Muscle layer of duodenum (tissue), 2 donors: Measurements from ENCODE around the gene GNA12.

Experiments used
- H3K27ac ChIP-seq: one replicate; pipeline ENCODE4 v1.7.0; 2013; ENCODE audit warnings: mild to moderate bottlenecking, low read length
- H3K27me3 ChIP-seq: one replicate; pipeline ENCODE4 v1.7.0; 2013; ENCODE audit warnings: low read depth, mild to moderate bottlenecking, control low read depth, low read length
- H3K36me3 ChIP-seq, 2 donors: one replicate each; pipeline ENCODE4 v1.7.0; 2013; ENCODE audit warnings: low read length in 2 of 2, control low read depth in 1 of 2, mild to moderate bottlenecking in 1 of 2; ENCODE audit not compliant: insufficient read depth in 2 of 2, control insufficient read depth in 1 of 2
- H3K4me1 ChIP-seq, 2 donors: one replicate each; pipeline ENCODE4 v1.7.0; 2013; ENCODE audit warnings: low read length in 2 of 2, mild to moderate bottlenecking in 2 of 2, control low read depth in 1 of 2, moderate library complexity in 1 of 2; ENCODE audit not compliant: insufficient read depth in 2 of 2, control insufficient read depth in 1 of 2
- H3K4me3 ChIP-seq, 2 donors: one replicate each; pipeline ENCODE4 v1.7.0; 2013; ENCODE audit warnings: low read length in 2 of 2, low read depth in 1 of 2, mild to moderate bottlenecking in 1 of 2
- H3K9me3 ChIP-seq, 2 donors: one replicate each; pipeline ENCODE4 v1.7.0; 2013; ENCODE audit warnings: low read length in 2 of 2, control low read depth in 1 of 2, mild to moderate bottlenecking in 1 of 2; ENCODE audit not compliant: control insufficient read depth in 1 of 2
- donor health status: healthy.

The GNA12 gene

GRCh38 chr7:2782121-2782520 lies 62.0 kb downstream of the GNA12 start:
- no peak overlapping the region for H3K27ac ChIP-seq
- H3K27me3 ChIP-seq, result no peaks in the 10 kb centered on the region
- no peak overlapping the region for H3K4me3 ChIP-seq
- peaks cover 0 to 3% of the 10 kb centered on the region in 2 donors for H3K36me3 ChIP-seq
- no peaks in the 10 kb centered on the region for H3K9me3 ChIP-seq
- peaks cover 0 to 5% of the 10 kb centered on the region in 2 donors for H3K4me1 ChIP-seq

GRCh38 chr7:2781636-2782035 lies 62.5 kb downstream of the GNA12 start:
- Histone ChIP-seq H3K27ac (no peak overlapping the region), H3K27me3 (no peaks in the 10 kb centered on the region), H3K4me1 (peaks cover 0 to 5% of the 10 kb centered on the region in 2 donors), H3K4me3 (no peak overlapping the region), H3K9me3 (no peaks in the 10 kb centered on the region), H3K36me3 (peaks cover 0 to under 1% of the 10 kb centered on the region in 2 donors)

DNA sequence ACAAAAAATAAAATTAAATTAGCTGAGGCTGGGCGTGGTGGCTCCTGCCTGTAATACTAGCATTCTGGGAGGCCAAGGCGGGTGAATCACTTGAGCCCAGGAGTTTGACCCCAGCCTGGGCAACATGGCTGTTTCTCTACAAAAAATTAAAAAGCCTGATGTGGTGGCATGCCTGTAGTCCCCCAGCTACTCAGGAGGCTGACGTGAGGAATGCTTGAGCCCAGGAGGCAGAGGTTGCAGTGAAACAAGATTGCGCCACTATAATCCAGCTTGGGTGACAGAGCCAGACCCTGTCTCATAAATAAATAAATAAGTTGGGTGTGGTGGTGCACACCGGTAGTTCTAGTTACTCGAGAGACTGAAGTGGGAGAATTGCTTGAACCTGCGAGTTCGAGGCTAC lies 65.1 kb downstream of the GNA12 start:
- no peak overlapping the region for H3K4me3 ChIP-seq
- no peaks in the 10 kb centered on the region for H3K36me3 ChIP-seq
- no peaks in the 10 kb centered on the region for H3K9me3 ChIP-seq
- H3K27me3 ChIP-seq, result no peaks in the 10 kb centered on the region
- no peak overlapping the region for H3K27ac ChIP-seq
- no peaks in the 10 kb centered on the region for H3K4me1 ChIP-seq

DNA sequence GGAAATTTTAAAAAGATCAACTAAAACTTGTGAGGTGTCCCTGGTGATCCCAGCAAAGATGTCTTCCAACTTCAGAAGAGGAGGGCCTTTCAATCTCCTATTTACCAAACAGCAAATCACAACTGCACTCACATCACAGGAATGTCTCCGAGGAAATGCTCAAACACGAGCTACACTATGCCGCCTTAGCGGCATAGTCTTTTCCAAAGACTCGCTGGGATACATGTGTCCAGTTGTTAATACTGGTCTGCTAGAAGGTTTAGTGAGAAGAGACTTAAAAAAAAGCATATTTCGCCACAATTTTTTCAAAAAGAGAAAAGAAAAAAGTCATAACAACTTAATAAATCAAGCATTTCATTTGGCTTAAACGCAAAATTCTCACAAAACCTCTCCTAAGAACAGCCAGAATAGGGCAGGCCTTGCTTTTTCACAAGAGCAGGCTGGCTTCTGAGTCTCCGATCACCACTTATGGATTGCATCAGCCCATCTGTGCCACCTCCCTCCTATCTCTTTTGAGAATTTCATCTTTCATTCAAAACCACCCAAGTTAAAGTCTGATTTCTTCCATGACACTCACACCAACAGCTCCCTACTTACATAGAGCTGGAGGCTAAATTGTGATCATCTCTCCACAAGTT lies 66.1 kb downstream of the GNA12 start:
- H3K27ac ChIP-seq, result no peak overlapping the region
- H3K27me3 ChIP-seq, result no peaks in the 10 kb centered on the region
- H3K36me3 ChIP-seq, result no peaks in the 10 kb centered on the region
- no peaks in the 10 kb centered on the region for H3K9me3 ChIP-seq
- no peaks in the 10 kb centered on the region for H3K4me1 ChIP-seq
- H3K4me3 ChIP-seq, result no peak overlapping the region

- no peaks in the 10 kb centered on the region for H3K27me3 ChIP-seq
- H3K27ac ChIP-seq, result no peak overlapping the region
- H3K9me3 ChIP-seq, result no peaks in the 10 kb centered on the region
- no peaks in the 10 kb centered on the region for H3K36me3 ChIP-seq
- no peaks in the 10 kb centered on the region for H3K4me1 ChIP-seq
- H3K4me3 ChIP-seq, result no peak overlapping the region
Measured at GRCh38 chr7:2776401-2776800, 67.7 kb downstream of the GNA12 start.

GRCh38 chr7:2775785-2776184 lies 68.3 kb downstream of the GNA12 start:
- Histone ChIP-seq H3K4me3 (no peak overlapping the region), H3K4me1 (no peaks in the 10 kb centered on the region), H3K9me3 (no peaks in the 10 kb centered on the region), H3K27ac (no peak overlapping the region), H3K36me3 (no peaks in the 10 kb centered on the region), H3K27me3 (no peaks in the 10 kb centered on the region)

DNA sequence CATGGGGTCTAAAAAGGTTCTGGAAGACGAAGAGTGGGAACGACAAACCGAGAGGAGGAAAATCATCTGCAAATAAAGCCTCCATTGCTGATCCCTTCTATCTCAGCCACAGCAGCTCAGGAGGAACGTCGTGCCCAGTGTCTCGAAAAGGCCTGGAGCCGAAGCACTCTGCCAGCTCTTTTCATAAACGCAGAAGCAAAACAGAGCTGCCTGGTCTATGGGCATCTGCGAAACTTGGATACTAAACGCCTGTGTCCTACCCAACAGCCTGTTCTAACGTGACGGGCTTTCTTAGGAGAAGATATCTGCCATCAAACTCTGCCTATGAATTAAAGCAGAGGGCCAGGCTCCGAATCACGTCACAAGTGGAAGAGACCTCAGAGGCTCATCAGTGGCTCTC lies 68.7 kb downstream of the GNA12 start:
- Histone ChIP-seq H3K27ac (no peak overlapping the region), H3K4me3 (no peak overlapping the region), H3K4me1 (no peaks in the 10 kb centered on the region), H3K27me3 (no peaks in the 10 kb centered on the region), H3K9me3 (no peaks in the 10 kb centered on the region), H3K36me3 (no peaks in the 10 kb centered on the region)

- H3K27me3 ChIP-seq, result no peaks in the 10 kb centered on the region
- no peak overlapping the region for H3K27ac ChIP-seq
- no peaks in the 10 kb centered on the region for H3K36me3 ChIP-seq
- H3K9me3 ChIP-seq, result no peaks in the 10 kb centered on the region
- H3K4me3 ChIP-seq, result no peak overlapping the region
- H3K4me1 ChIP-seq, result no peaks in the 10 kb centered on the region
Measured at GRCh38 chr7:2774935-2775334, 69.2 kb downstream of the GNA12 start.

GRCh38 chr7:2774280-2774679 lies 69.8 kb downstream of the GNA12 start:
- no peaks in the 10 kb centered on the region for H3K36me3 ChIP-seq
- H3K27me3 ChIP-seq, result no peaks in the 10 kb centered on the region
- H3K4me1 ChIP-seq, result no peaks in the 10 kb centered on the region
- no peak overlapping the region for H3K4me3 ChIP-seq
- no peaks in the 10 kb centered on the region for H3K9me3 ChIP-seq
- no peak overlapping the region for H3K27ac ChIP-seq

- Histone ChIP-seq H3K27ac (no peak overlapping the region), H3K9me3 (no peaks in the 10 kb centered on the region), H3K36me3 (no peaks in the 10 kb centered on the region), H3K4me1 (no peaks in the 10 kb centered on the region), H3K27me3 (no peaks in the 10 kb centered on the region), H3K4me3 (no peak overlapping the region)
Measured at GRCh38 chr7:2773608-2774007, 70.5 kb downstream of the GNA12 start.

- Histone ChIP-seq H3K27ac (no peak overlapping the region), H3K36me3 (no peaks in the 10 kb centered on the region)
Measured at GRCh38 chr7:2771274-2771731, 72.8 kb downstream of the GNA12 start.

DNA sequence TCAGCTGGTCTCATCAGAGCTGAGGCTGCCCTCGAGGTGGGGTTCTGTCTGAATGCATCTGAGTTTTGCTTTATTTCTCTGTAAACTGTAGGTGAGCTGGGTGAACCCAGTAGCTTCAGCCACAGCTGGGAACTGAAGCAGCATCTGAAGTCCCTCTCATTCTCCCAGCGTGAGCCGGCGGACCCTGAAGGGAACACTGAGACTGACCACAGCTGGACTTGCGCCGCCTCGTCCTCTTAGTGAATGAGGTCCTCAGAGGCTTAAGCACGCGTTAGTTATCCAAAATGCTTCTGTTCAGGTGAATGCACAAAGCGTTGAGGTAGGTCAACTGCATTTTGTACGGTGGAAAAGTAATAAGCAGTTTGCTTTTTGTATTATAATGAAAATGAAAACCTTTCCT lies 79.5 kb downstream of the GNA12 start:
- Histone ChIP-seq H3K27ac (no peak overlapping the region), H3K4me1 (peaks cover 16 to 36% of the 10 kb centered on the region in 2 donors), H3K9me3 (no peaks in the 10 kb centered on the region), H3K36me3 (no peaks in the 10 kb centered on the region), H3K4me3 (no peak overlapping the region), H3K27me3 (no peaks in the 10 kb centered on the region)

More at GRCh38 chr7:2771274-2771731, 72.8 kb downstream of the GNA12 start:
- Histone ChIP-seq H3K27me3 (no peaks in the 10 kb centered on the region), H3K9me3 (no peaks in the 10 kb centered on the region), H3K4me3 (no peak overlapping the region), H3K4me1 (no peaks in the 10 kb centered on the region)
